SU-DHL-6 (cell line): ENCODE data around the gene AFAP1.

Experiments
- CTCF ChIP-seq: fragments of 200-600 bp; sonication (generic); IDR thresholded peaks from one replicate; pipeline ENCODE4 v1.5.1; 2017; ENCODE audit warnings: antibody characterized with exemption, mild to moderate bottlenecking, low read length, moderate library complexity; ENCODE audit not compliant: insufficient read depth, poor library complexity, severe bottlenecking
- EZH2phosphoT487 ChIP-seq: fragments of 200-600 bp; sonication (generic), shearing (Covaris generic); conservative IDR thresholded peaks from 2 replicates; pipeline ENCODE4 v1.6.1; 2018; ENCODE audit warnings: mild to moderate bottlenecking, antibody characterized with exemption, low read length, moderate library complexity, mixed read lengths

GRCh38 chr4:7964459-7964858 is 24.8 kb upstream of the AFAP1 start:
- TF ChIP-seq CTCF (no peak), EZH2phosphoT487 (no peak)
